Daoy (cell line): Measurements from ENCODE around the gene FAM210B. TPM values are rescaled to one million over a fixed set of nuclear protein-coding genes. Genes with fewer than 3 reads are reported as not detected.
A peak's percentile ranks its signal among the peaks of the same experiment; 100 is the strongest.
"Not testable (repeated sequence)": the region's sequence is repeated elsewhere in the genome, so short reads cannot be mapped to it uniquely, and the experiment has no call there.

Source experiments
- DNase-seq: peaks from one replicate; pipeline ENCODE4 v3.0.0-alpha.2; 2015; ENCODE audit warnings: low read depth
- total RNA-seq: library from RNA; depleted of rRNA; stranded (reverse); fragments of >200 nt; shearing (Covaris generic); gene quantifications from 2 replicates; pipeline ENCODE4 v1.2.3, GENCODE V29; 2014

FAM210B gene
- total RNA-seq, 1 experiment from 2014 or later = 5.7 TPM

DNA sequence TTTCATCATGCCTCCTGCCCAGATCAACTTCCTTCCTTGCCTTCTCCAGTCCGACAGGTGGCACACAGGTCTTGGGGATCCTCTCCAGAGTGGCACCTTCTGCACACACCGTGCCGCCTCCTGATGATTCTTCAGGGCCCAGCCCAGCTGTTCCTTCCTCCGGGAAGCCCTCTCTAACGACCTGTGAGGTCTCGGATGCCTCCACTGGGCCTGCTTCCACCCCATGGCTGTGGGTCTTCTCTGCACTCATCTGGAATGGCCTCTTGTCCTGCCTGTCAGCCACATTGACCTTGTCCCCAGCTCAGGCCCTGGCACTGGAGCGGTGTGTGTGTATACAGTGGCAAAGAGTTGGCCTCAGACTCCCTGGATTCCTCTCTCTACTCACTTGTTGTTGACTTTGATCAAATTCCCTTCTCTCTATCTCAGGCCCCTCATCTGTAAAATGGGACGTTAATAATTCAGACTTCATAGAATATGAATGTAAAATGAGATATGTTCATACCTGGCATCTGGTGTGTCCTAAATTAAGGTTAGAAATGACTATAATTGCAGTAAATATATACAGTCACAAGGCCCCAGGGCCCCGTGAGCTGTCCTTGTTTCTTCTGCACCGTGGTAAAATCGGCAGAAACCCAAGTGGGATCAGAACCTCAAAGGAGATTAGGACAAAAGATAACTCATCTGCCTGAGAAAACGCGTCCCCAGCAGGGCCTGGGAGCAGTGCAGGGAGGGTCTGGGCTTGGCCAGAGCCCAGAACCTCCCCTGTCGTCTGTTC lies 1.5 kb downstream of the FAM210B start:
- DNase-seq = no peak

DNA sequence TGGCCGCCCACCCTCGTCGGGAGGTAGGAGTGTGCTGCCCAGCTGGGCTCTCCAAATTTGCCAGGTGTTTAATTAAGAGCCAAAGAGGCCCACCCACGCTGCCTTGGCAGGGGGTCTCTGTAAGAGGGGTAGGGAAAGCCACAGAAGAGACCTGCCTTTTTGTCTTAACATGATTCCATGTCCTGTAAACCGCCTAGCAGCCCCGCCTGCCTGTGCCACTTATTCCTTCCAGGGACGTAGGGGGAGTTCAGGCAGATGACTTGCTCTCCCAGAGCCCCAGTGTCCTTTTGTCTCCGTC lies 2.1 kb downstream of the FAM210B start:
- DNase-seq = no peak

DNA sequence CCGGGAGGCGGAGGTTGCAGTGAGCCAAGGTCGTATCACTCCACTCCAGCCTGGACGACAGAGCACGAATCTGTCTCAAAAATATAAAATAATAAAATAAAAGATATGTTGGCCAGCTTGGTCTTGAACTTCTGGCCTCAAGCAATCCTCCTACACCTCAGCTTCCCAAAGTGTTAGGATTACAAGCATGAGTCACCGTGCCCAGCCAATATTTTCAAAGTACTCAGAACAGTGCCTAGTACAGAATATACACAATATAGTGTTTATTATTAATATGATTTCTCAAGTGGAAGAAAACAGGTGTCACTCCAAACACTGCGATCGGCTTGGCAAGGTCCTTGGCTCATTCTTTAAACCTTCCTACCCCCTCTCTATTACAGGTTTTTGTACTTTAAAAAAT lies 3.1 kb downstream of the FAM210B start:
- DNase-seq = no peak

DNA sequence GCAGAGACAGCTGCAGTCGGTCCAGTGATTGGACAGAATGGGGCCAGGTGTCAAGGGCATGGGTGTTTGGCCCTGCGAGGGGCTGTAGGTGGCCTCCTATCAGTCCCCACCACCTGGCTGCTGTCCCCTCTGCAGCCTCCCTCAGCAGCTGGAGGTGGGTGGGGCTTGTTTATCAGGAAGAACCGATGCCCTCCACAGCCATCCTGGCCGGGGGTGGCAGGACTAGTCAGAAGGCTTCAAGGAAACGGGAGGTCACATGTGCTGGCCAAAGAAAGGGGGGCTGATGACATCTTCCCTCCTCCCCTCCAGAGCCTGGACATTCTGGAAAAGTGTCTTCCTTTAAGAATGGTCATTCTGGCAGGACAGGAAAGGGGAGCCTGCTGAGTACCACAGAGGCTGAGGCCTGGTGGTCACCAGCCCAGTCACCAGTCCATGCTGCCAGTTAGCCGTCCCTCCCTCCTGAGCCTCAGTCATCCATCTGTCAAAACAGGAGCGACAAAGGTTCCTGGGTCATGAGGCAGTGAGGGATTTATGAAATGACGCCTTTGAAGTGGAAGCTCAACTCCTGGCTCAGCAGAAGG lies 4.1 kb downstream of the FAM210B start:
- DNase-seq = no peak

DNA sequence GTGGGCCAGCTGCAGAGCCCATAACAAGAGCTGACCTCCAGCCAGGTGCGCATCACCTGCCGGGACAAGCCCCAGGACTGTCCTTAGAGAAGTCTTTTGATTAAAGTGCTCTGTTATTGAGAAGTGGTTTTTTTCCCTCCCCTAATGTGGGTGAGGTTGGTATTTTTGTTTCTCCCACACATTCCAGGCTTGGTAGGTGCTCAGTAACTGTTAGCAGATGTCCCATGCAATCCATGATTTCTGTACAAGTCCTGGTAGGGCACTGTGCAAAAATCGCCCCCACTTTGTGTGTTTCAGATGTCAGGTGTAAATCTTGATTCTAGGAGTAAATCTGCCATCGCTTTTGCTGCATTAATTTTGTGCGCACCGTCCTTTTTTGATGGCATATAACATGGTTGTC lies 4.7 kb downstream of the FAM210B start:
- no peak for DNase-seq

DNA sequence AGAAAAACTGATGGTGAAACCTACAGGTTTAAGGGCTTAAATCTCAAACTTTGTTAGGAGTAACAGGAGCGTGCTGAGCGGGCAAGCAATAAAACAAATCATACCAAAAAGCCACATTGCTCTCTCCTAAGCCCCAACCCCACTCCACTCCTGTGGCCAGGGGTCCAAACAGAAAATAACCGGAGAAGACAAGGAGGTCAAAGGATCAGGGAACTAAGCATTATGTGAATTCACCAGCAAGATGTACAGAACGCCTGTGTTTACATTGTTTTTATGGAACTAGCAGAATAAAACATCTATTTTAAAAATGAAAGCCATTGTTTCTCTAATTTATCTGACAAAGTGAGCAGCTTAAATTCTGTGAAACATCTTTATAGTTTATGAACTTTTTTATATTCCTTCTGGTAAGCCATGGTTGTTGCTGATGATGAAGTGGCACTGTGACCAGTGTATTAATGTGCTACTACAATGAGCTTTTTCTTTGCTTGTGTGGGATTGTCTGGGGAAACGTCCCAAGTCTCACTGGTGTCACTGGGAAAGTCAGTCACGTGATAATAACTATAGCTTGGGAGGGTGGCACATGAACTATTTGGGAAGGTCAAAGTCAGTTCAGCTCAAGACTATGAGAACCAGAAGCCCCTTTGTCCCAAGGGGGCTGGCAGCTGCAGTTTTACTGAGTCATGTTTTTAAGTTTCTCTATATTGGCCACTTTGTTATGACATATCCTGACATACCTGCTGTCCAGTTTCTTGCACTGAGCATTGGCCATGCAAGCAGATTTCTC lies 9.8 kb downstream of the FAM210B start:
- no peak for DNase-seq

DNA sequence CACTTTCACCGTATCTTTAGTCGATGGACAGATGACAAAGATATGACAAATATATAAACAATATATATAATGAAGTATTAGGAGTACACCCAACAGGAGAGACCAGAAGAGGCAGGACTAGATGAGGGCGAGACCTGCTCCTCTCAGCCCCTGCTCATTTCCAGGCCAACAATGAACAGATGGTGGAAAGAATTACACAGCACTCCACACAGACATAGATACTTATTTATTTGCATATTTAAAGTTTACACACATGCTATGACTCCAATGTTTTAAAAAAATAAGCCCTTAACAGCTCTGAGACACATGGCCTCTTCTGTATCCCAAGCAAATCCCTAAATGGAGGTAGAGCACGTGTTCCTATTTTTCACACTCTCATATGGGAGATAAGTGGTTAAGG lies 10.4 kb downstream of the FAM210B start:
- no peak for DNase-seq

DNA sequence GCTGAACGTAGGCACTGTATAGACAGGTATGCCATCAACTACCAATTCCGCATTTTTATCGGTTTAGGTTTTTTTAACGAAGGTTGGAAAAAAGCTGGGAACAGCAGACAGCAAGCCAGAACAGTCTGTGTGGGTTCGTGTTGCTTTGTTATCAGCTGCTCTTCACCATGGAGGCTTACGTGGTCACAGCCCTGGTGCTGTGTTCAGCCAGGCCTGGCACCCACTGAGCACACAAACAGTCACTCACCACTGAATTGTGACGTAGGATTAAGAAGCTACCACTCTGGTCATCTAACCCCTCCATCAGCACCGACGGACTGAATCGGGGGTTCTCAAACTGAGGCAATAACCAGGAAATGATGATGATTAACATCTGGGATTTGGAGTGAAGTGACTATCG lies 13.2 kb downstream of the FAM210B start:
- no peak for DNase-seq

DNA sequence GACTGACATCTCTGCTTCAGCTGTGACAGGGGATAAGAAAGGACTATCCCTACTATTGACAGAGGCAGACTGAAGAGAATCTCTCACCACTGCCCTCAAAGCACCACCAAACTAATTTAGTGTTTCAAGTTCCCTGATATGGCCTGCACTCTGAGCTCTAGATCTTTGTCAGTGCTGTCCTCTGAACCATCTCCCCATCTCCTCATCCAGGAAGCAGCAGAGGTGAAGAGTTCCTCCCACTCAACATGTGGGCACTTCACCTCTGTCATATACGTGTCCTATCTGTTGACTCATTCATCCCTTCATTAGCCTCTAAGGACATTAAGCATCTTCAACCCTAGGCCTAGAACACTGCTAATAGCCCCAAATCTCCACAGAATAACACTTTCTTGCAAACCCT lies 14.1 kb downstream of the FAM210B start:
- no peak for DNase-seq

DNA sequence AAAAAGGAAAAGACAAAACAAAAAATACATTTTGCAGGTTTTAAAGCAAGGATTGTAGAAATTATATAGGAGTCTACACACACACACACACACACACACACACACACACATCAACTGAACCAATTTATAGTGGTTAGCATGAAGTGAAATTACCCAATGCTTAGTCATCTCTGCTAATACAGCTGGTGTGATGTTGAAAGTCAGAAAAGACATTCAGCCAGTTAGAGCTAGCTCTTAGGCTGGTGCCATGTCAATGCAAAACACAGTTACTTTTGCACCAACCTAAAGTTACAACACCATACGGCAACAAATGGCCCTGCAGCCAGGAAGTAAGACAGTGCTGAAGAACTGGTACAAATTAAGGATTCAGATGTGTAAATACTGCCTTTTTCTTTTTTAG lies 15.2 kb downstream of the FAM210B start:
- peak; percentile 46 for DNase-seq

DNA sequence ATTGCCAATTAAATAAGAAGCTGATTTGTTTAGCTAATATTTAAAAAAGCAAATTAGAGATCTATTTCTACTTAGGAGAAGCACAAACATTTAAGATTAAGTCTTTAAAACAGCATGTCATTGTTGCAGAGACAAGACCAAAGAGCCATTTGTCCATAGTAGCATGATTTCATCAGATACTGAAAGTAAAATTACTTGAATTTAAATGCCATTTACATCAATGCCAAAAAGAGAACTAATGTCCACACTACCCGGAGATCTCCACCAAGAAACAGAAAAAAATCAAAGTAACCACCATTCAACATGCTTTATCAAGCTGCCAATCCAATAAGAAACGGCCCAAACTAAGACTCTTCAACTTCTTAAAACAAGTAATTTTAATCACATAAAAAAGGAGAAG lies 17.6 kb downstream of the FAM210B start:
- no peak for DNase-seq

DNA sequence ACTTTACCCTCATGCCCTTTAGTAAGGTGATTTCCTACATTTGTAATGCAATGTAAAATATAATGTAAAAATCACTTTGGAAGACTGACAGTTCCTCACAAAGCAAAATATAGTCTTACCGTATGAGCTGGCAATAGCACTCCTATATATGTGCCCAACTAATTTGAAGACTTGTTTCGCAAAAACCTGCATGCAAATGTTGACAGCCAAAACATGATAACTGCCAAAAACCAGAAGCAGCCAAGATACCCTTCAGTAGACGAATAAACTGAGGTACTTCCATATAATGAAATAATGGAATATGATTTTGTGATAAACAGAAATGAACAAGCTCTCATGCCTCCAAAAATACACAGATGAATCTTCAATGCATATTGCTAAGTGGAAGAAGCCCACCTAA lies 19.6 kb downstream of the FAM210B start:
- no peak for DNase-seq

DNA sequence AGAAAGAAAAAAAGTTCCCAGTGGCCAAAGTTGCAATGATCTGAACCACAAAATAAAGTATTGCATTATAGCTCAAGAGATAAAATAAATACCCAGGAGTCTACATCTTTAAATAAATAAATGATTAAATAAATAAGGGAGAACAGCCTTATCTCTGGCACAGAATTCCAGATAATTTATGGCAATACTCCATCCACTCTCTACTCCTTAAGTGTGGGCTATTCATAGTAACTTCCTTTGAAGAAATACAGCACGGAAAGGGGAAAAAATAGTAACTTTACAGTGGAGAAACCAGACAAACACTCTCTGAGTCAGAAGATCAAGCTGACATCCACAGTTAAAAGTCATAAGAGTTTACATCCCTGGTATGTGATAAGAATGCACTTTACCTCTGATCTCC lies 21.6 kb downstream of the FAM210B start:
- no peak for DNase-seq

DNA sequence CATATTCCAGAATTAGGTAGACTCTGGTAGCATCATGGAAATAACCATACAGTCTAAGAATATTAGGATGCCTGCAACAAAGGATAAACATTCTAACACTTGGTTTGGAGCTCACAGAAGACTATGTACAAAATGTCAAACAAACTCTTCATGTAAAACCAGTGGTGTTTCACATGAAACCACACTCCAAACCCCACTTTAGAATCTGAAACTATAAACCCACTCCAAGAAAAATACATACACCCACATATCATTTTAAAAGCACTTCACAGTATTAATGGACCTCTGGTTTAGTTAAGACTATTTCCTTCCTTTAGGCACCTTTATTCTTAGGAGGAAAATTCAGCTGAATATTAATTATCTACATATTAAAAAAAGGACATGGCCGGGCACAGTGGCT lies 22.7 kb downstream of the FAM210B start:
- no peak for DNase-seq

DNA sequence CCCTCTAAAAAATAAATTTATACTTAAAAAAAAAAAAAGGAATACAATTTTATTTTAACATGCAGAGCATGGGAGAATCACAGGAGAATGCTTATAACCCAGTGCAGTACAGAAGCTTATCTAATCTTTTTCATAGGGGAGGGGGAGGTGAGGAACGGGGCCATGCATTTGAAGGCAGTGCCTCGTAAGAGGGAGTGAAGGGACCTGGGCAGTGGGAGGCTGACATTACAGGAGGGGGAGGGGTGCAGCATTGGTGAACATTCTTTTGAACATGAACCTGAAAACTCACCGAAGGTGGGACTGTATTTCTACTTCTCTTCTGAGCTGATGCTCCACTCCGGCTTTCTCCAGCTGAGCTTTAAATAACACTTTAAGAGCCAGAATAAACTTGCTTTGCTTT lies 23.9 kb downstream of the FAM210B start:
- DNase-seq = no peak

DNA sequence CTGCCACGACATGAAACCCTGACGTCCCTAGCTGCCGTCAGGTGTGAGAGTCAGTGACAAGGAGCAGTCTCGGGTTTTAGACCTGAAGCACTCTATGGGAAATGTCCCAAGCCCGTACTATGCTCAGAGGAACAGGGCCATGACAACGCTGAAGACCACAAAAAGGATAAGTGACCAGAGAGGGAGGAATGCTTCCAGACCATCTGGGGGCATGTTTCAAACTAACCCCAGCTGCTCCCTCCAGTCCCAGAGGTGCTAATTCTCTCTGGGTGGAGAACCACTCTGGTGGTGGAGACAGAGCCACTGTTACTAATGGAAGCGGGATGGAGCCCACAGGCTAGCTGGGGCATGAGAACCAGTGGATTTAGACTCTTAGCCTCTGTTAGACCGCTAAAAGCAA lies 24.6 kb downstream of the FAM210B start:
- DNase-seq = no peak

DNA sequence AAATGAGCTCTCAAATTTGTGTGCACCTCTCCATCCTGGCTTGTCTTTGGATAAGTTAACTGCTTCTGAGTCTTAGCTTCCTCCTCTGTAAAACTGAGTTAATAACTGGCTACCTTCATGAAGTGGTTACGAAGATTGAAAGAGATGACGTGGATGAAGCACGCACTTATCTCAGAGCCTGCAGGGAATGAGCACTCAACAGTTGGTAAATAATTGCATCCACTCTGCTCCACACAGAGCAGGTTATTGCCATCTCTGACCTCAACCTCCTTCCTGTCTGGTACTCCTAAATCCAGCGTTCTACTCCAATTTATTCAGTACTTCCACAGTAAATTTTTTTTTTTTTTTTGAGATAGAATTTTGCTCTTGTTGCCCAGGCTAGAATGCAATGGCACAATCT lies 26.4 kb downstream of the FAM210B start:
- DNase-seq = no peak

DNA sequence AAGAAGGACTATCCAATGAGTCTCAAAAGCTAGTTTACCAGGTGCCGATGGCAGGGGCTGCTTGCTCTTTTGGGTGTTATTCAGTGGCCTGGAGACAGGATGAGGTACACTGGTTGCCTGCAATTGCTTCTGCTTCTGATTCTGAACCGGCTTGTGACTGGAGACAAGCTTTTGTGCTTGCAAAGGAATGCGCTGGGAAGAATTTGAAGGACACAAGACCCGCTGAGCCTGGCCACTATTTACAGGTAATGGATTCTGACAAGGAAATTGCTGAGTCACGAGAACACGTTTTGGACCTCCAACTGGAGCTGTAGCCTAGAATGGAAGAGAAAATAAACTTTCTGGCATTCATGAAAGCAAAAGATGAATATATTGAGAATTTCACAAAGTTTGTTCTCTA lies 27.4 kb downstream of the FAM210B start:
- no peak for DNase-seq

DNA sequence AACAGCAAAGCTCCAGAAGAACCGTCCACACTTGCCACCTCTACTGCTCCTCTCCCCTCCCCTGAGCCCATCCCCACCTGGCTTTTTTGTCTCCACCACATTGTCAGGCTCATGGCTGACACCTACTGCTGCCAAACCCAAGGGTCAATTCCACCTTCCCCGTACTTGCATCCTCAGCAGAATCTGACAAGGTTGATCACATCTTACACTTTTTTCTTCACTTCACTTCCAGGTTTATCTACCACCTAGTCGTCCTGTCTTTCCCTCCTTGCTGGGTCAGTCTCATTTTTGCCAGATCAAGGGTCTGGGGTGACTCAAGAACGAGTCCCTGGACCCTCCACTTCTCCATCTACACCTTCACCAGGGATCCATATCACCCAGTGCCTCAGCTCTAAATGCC lies 30.1 kb downstream of the FAM210B start:
- DNase-seq = no peak

DNA sequence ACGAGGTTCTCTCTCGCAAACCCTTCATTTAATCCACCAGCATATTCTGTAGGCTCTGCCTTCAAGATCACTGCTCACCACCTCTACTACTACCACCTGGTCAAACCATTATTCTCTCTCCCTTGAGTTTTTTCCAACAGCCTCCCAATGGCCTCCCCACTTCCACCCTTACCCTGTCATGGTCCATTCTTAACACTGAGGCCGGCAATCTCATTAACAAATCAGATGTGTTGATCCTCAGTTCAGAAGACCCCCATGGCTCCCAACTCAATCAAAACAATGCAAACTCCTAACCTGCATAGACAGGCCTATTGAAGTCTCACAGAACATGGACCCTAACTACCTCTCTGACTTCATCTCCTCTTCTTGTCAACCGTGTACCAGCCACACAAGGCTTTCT lies 31.0 kb downstream of the FAM210B start:
- no peak for DNase-seq

DNA sequence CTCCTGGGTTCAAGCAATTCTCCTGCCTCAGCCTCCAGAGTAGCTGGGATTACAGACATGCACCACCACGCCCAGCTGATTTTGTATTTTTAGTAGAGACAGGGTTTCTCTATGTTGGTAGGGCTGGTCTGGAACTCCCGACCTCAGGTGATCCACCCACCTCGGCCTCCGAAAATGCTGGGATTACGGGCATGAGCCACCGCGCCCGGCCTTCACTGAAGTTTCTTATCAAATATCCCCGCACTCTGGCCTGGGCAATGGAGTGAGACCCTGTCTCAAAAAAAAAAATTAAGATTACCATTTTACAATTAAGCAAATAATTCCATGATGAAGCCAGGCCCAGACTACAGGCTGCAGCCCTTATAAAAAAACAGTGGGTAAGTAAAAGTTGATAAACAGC lies 31.6 kb downstream of the FAM210B start:
- not testable (repeated sequence) for DNase-seq

DNA sequence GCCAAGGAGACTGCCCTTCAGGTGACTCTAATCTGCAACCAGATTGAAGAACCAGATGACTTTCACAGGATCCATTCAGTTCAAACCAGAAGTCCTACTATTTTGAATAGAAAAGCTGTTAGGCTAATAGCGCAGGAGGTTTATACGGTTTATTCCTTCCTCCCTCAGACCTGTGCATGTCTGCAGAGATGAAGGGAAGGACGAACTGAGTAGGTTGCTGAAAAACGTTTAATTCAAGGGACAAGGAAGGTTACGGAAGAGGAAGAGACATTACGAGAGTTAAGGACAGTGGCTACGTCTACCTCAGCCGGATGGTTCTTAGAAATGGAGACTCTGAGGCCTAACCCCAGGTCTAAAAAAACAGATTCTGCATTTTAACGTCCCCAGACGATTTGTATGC lies 32.3 kb downstream of the FAM210B start:
- no peak for DNase-seq

DNA sequence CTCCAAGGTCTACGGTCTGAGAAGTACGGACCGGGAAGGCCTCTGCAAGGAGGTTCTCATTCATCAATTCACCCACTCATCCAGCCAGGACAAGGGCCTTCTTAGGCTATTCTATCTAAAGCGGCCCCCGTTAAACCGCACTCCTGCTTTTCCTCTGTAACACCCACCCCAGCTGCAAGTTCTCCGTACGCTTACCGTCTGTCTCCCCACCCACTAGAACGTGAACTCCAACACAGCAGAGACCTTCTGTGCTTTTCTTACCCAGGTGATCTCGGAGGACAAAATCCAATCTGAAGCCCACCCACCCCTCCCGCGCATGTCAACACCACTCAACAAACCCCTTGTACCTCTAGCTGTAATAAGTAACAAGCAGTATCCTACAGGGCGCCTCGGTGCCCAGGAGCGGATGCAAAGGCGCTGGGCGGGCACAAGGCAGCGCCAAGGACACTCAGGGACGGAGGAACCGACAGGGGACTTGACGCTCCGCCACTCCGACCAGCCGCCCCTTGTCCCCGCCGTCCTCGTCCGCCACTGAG lies 32.9 kb downstream of the FAM210B start:
- peak; percentile 6 for DNase-seq
